Cardiac muscle cell (in vitro differentiated cells and primary cell): ENCODE results near the gene IPMK. TPM values are rescaled to one million over a fixed set of nuclear protein-coding genes. Genes with fewer than 3 reads are reported as not detected.
A peak's percentile ranks its signal among the peaks of the same experiment; 100 is the strongest.

Experiments
- DNase-seq, 2 donors: peaks; one replicate each; pipeline versions ENCODE4 v3.0.0 to v3.0.0-alpha.2; 2010 to 2017; ENCODE audit warnings: low read depth in 1 of 2, low spot score in 1 of 2
- H3K27ac ChIP-seq: fragments of 200-600 bp; sonication (generic); 2 replicates; pipeline ENCODE4 v1.5.1; 2016
- H3K27me3 ChIP-seq: fragments of 200-600 bp; sonication (generic); 2 replicates; pipeline ENCODE4 v1.6.0; 2016; ENCODE audit warnings: control low read depth
- H3K36me3 ChIP-seq: fragments of 200-600 bp; sonication (generic); 2 replicates; pipeline ENCODE4 v1.5.1; 2016; ENCODE audit warnings: control low read depth
- H3K4me1 ChIP-seq: fragments of 200-600 bp; sonication (generic); 2 replicates; pipeline ENCODE4 v1.8.1; 2017; ENCODE audit warnings: low read depth, mild to moderate bottlenecking, mixed run types
- H3K4me3 ChIP-seq: fragments of 200-600 bp; sonication (generic); 2 replicates; pipeline ENCODE4 v1.5.1; 2016; ENCODE audit warnings: mild to moderate bottlenecking
- H3K9me3 ChIP-seq: fragments of 200-600 bp; sonication (generic); 2 replicates; pipeline ENCODE4 v1.5.1; 2017; ENCODE audit warnings: low read depth, mild to moderate bottlenecking, control low read depth
- CTCF ChIP-seq: IDR thresholded peaks from 2 replicates; pipeline ENCODE4 v1.5.1; 2012; ENCODE audit warnings: low read depth, mild to moderate bottlenecking, low read length
- polyA plus RNA-seq: library from polyadenylated mRNA; unstranded; fragments of >200 nt; fragmentation: Nextera tagmentation; extraction: Ambion mirVana; gene quantifications from 2 replicates; pipeline ENCODE4 v1.2.1, GENCODE V29; 2016
- total RNA-seq: library from RNA; depleted of rRNA; stranded (reverse); fragments of >200 nt; gene quantifications from 2 replicates; pipeline ENCODE4 v1.2.3, GENCODE V29; 2016

Gene IPMK
- total and polyA plus RNA-seq, 2 experiments from 2014 or later = 2.3 to 4.9 TPM

- TF ChIP-seq CTCF = no peak
- Histone ChIP-seq H3K4me1 (no peaks in the 10 kb centered on the region), H3K9me3 (no peaks in the 10 kb centered on the region), H3K36me3 (no peaks in the 10 kb centered on the region), H3K4me3 (no peak overlapping the region), H3K27me3 (no peaks in the 10 kb centered on the region), H3K27ac (no peak overlapping the region)
- peak in 1 of 2 donors; percentile 21 for DNase-seq
Measured at GRCh38 chr10:58179238-58179637, 88.5 kb downstream of the IPMK start.

- Histone ChIP-seq H3K27me3 (no peaks in the 10 kb centered on the region), H3K4me3 (no peak overlapping the region), H3K4me1 (no peaks in the 10 kb centered on the region), H3K27ac (no peak overlapping the region), H3K9me3 (no peaks in the 10 kb centered on the region), H3K36me3 (no peaks in the 10 kb centered on the region)
- peak in 1 of 2 donors; percentile 15 for DNase-seq
- TF ChIP-seq CTCF = no peak
Measured at GRCh38 chr10:58178811-58179210, 88.9 kb downstream of the IPMK start.

GRCh38 chr10:58177362-58177947, 90.2 kb downstream of the IPMK start:
- no peak overlapping the region for H3K27ac ChIP-seq
- no peaks in the 10 kb centered on the region for H3K27me3 ChIP-seq
- DNase-seq = peak; percentile 4 to 59
- no peaks in the 10 kb centered on the region for H3K9me3 ChIP-seq
- peak; percentile 59 for TF ChIP-seq CTCF
- no peak overlapping the region for H3K4me3 ChIP-seq
- H3K36me3 ChIP-seq = no peaks in the 10 kb centered on the region
- no peaks in the 10 kb centered on the region for H3K4me1 ChIP-seq

DNA sequence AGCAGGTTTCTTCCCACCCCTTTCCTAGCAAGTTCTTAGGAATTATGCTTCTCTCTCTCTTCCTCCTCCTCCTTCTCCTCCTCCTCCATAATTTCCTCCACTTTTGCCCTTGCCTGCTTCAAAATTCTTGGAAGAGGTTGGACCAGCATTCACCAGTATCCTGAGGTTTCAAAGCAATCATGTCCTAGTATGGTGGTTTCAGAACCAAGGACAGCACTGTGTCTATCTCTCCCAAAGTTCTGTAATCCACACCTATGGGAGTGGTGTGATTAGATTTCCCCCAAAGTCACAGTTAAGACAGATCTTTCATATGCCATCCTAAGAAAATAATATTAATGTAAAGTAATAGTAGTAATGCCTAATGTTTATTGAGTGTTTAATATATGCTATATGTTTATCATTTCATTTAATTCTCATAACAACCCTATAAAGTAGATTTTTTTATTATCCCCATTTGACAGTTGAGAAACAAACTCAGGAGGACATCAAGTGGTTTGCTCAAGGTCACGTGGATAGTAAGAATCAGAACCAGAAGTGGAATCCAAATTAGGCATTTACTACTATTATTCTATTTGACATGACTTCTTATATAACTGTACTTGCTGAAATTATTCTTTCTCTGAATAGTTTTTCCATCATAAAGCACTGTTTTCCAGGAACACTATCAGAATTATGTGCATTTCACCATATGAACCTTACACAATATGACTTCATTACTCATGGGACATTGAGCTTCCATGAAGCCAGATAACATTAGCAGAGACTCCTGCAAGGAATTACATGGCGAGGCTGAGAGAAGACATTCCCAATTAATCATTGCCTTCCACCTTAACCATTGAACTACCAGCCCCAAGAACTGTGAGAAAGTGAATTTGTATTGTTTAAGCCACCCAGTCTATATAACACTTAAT, 91.4 kb downstream of the IPMK start:
- no peaks in the 10 kb centered on the region for H3K4me1 ChIP-seq
- TF ChIP-seq CTCF = no peak
- H3K27me3 ChIP-seq = no peaks in the 10 kb centered on the region
- no peaks in the 10 kb centered on the region for H3K36me3 ChIP-seq
- H3K9me3 ChIP-seq = no peaks in the 10 kb centered on the region
- DNase-seq = peak; percentile 63 to 70
- H3K27ac ChIP-seq = no peak overlapping the region
- no peak overlapping the region for H3K4me3 ChIP-seq

GRCh38 chr10:58174831-58175230, 92.9 kb downstream of the IPMK start:
- H3K27ac ChIP-seq = no peak overlapping the region
- no peaks in the 10 kb centered on the region for H3K9me3 ChIP-seq
- TF ChIP-seq CTCF = no peak
- no peaks in the 10 kb centered on the region for H3K27me3 ChIP-seq
- no peaks in the 10 kb centered on the region for H3K36me3 ChIP-seq
- no peak for DNase-seq
- no peaks in the 10 kb centered on the region for H3K4me1 ChIP-seq
- H3K4me3 ChIP-seq = no peak overlapping the region
